OCI-LY7 (cell line): ENCODE data around the gene UGT1A6. TPM values are rescaled to one million over a fixed set of nuclear protein-coding genes. Genes with fewer than 3 reads are reported as not detected.

Experiments used
- BruUV-seq: library from RNA; stranded (reverse); fragments of 400-500 nt; replicated peaks from 2 replicates; lab custom pipeline; 2021; lab: Mats Ljungman, UMichigan
- CTCF ChIA-PET: fragments of 300-600 bp; sonication (Branson Sonifier 250); formaldehyde crosslinking; loops from one replicate; lab custom pipeline; 2022; ENCODE audit warnings: antibody characterized with exemption; ENCODE audit not compliant: unreplicated experiment; lab: Charles Lee
- POLR2A ChIA-PET: fragments of 300-600 bp; sonication (Branson Sonifier 250); formaldehyde crosslinking; loops from one replicate; lab custom pipeline; 2022; ENCODE audit warnings: antibody characterized with exemption; lab: Charles Lee
- DNase-seq: peaks from one replicate; pipeline ENCODE4 v3.0.0-alpha.2; 2015; ENCODE audit warnings: low spot score
- H2AFZ ChIP-seq: fragments of 200-600 bp; sonication (generic), shearing (Covaris generic); 2 replicates; pipeline ENCODE4 v1.6.1; 2014; ENCODE audit warnings: mild to moderate bottlenecking, antibody characterized with exemption, low read length, moderate library complexity
- H3K27ac ChIP-seq: fragments of 200-600 bp; sonication (generic); 2 replicates; pipeline ENCODE4 v1.5.1; 2014; ENCODE audit warnings: mixed run types, low read depth, mild to moderate bottlenecking, moderate library complexity, low read length, inconsistent platforms; ENCODE audit not compliant: poor library complexity, severe bottlenecking
- H3K36me3 ChIP-seq: fragments of 200-600 bp; sonication (generic); 2 replicates; pipeline ENCODE4 v1.6.1; 2014; ENCODE audit warnings: mild to moderate bottlenecking, antibody characterized with exemption, low read length, moderate library complexity, mixed read lengths; ENCODE audit not compliant: insufficient read depth
- H3K4me1 ChIP-seq: fragments of 200-600 bp; sonication (generic); 2 replicates; pipeline ENCODE4 v1.5.1; 2014; ENCODE audit warnings: mild to moderate bottlenecking, low read length; ENCODE audit not compliant: insufficient read depth, poor library complexity, severe bottlenecking
- H3K4me2 ChIP-seq: fragments of 200-600 bp; sonication (generic); 2 replicates; pipeline ENCODE4 v1.6.1; 2014; ENCODE audit warnings: mild to moderate bottlenecking, low read length
- H3K4me3 ChIP-seq: fragments of 200-600 bp; sonication (generic); 2 replicates; pipeline ENCODE4 v1.5.1; 2014; ENCODE audit warnings: mild to moderate bottlenecking, low read depth, low read length; ENCODE audit not compliant: poor library complexity, severe bottlenecking
- H3K79me2 ChIP-seq: fragments of 200-600 bp; sonication (generic); 2 replicates; pipeline ENCODE4 v1.6.1; 2016; ENCODE audit warnings: low read depth, mild to moderate bottlenecking, low read length, moderate library complexity, mixed read lengths; ENCODE audit not compliant: insufficient read depth
- H3K9me2 ChIP-seq: fragments of 200-600 bp; sonication (generic); 2 replicates; pipeline ENCODE4 v1.6.1; 2016; ENCODE audit warnings: mild to moderate bottlenecking, low read length, mixed read lengths; ENCODE audit not compliant: insufficient read depth
- H3K9me3 ChIP-seq: fragments of 200-600 bp; sonication (generic); 2 replicates; pipeline ENCODE4 v1.6.1; 2014; ENCODE audit warnings: mild to moderate bottlenecking, mixed run types, low read length, mixed read lengths
- H4K20me1 ChIP-seq: fragments of 200-600 bp; sonication (generic); 2 replicates; pipeline ENCODE4 v1.6.1; 2014; ENCODE audit warnings: mild to moderate bottlenecking, antibody characterized with exemption, low read length, moderate library complexity, mixed read lengths; ENCODE audit not compliant: insufficient read depth
- CTCF ChIP-seq: fragments of 200-600 bp; sonication (generic); conservative IDR thresholded peaks from 2 replicates; pipeline ENCODE4 v1.5.1; 2014; ENCODE audit warnings: mild to moderate bottlenecking, antibody characterized with exemption, low read length, moderate library complexity, mixed read lengths
- EZH2phosphoT487 ChIP-seq: fragments of 200-600 bp; sonication (generic); IDR thresholded peaks from 2 replicates; pipeline ENCODE4 v1.6.1; 2018; ENCODE audit warnings: low read depth, borderline replicate concordance, mild to moderate bottlenecking, mixed run types, antibody characterized with exemption, low read length, moderate library complexity, mixed read lengths
- intact Hi-C: fragments of 100-400 bp; cut with micrococcal nuclease; formaldehyde crosslinking; loops from one replicate; pipeline ENCODE4 v1.10.0; 2022; ENCODE audit not compliant: unreplicated experiment
- total RNA-seq, 2 experiments: library from RNA; depleted of rRNA in 1 of 2; stranded (reverse); fragments of >200 nt in 1 of 2; shearing (Covaris generic) in 1 of 2; gene quantifications; 2 replicates each; pipeline ENCODE4 v1.2.3, GENCODE V29; 2014 to 2022

Gene UGT1A6
- total RNA-seq, 2 experiments from 2014 or later = not detected

DNA sequence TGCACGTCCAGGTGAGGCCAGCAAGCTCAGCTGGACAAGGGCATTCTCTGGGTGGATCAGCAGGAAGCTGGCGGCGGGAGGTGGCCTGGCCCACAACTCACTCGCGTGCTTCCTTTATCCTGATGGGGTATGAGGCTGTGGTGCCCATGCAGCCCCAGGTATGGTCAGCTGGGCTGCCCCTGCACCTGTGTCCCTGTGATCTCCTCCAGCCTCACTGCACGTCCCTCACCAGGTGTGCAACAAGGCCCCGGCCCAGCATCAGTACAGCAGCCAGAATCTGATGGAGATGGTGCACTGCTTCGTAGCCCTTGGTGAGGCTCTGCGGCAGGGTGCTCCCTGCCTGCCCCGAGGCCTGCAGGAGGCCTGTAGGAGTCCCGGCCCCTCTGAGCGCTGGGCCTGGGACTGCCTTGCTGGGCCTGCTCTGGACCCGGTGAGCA lies 103.1 kb downstream of the UGT1A6 start:
- no peaks in the 10 kb centered on the region for H3K9me2 ChIP-seq
- no peak overlapping the region for H3K4me3 ChIP-seq
- peaks cover under 1% of the 10 kb centered on the region for H3K4me1 ChIP-seq
- intact Hi-C loops = no loop called here
- H3K4me2 ChIP-seq = no peak overlapping the region
- DNase-seq = no peak
- ChIA-PET POLR2A (interaction anchor here (0.6 kb wide), 1 partner anchor 125 kb away, joined by 3 read pairs; no protein-coding TSS in a partner anchor), CTCF (no interaction called here)
- no TSS peak for BruUV-seq
- TF ChIP-seq EZH2phosphoT487 = no peak
- no peak for TF ChIP-seq CTCF
- H2AFZ ChIP-seq = no peak overlapping the region
- no peaks in the 10 kb centered on the region for H4K20me1 ChIP-seq
- no peak overlapping the region for H3K27ac ChIP-seq
- H3K36me3 ChIP-seq = no peaks in the 10 kb centered on the region
- H3K79me2 ChIP-seq = no peaks in the 10 kb centered on the region
- no peaks in the 10 kb centered on the region for H3K9me3 ChIP-seq

GRCh38 chr2:233796254-233796653 lies 103.6 kb downstream of the UGT1A6 start:
- H3K4me2 ChIP-seq = no peak overlapping the region
- no peak for DNase-seq
- H3K36me3 ChIP-seq = no peaks in the 10 kb centered on the region
- H3K4me1 ChIP-seq = peaks cover 5% of the 10 kb centered on the region
- ChIA-PET CTCF (no interaction called here), POLR2A (interaction anchor here (0.6 kb wide), 1 partner anchor 124 kb away, joined by 3 read pairs; no protein-coding TSS in a partner anchor)
- H3K4me3 ChIP-seq = no peak overlapping the region
- no peak for TF ChIP-seq CTCF
- no peak for TF ChIP-seq EZH2phosphoT487
- no peak overlapping the region for H3K27ac ChIP-seq
- H3K9me2 ChIP-seq = no peaks in the 10 kb centered on the region
- no peaks in the 10 kb centered on the region for H4K20me1 ChIP-seq
- intact Hi-C loops = no loop called here
- no peaks in the 10 kb centered on the region for H3K9me3 ChIP-seq
- no peak overlapping the region for H2AFZ ChIP-seq
- no TSS peak for BruUV-seq
- no peaks in the 10 kb centered on the region for H3K79me2 ChIP-seq

- no peaks in the 10 kb centered on the region for H3K9me2 ChIP-seq
- H2AFZ ChIP-seq = no peak overlapping the region
- ChIA-PET CTCF (interaction anchor here (0.5 kb wide), 1 partner anchor 787 kb away, joined by 3 read pairs; no protein-coding TSS in a partner anchor), POLR2A (no interaction called here)
- no peak for TF ChIP-seq CTCF
- H3K79me2 ChIP-seq = no peaks in the 10 kb centered on the region
- no peak overlapping the region for H3K27ac ChIP-seq
- no peaks in the 10 kb centered on the region for H3K36me3 ChIP-seq
- intact Hi-C loops = no loop called here
- H4K20me1 ChIP-seq = no peaks in the 10 kb centered on the region
- no peaks in the 10 kb centered on the region for H3K9me3 ChIP-seq
- no peak for DNase-seq
- H3K4me3 ChIP-seq = no peak overlapping the region
- peaks cover 11% of the 10 kb centered on the region for H3K4me1 ChIP-seq
- H3K4me2 ChIP-seq = no peak overlapping the region
- no TSS peak for BruUV-seq
These were observed 105.8 kb downstream of the UGT1A6 start for GRCh38 chr2:233798335-233799086.
